Measurements from ENCODE around the gene MAN2A1. TPM values are rescaled to one million over a fixed set of nuclear protein-coding genes. Genes with fewer than 3 reads are reported as not detected.

MAN2A1 gene
- total RNA-seq, 1 experiment from 2014 or later = 51.0 TPM

GRCh38 chr5:109844695-109845094 lies 155.0 kb downstream of the MAN2A1 start:
- in situ Hi-C loops (cut with HindIII; ENCODE audit: low pct_unique_long_range_greater_than_20kb, low sequenced_read_pairs) (no loop called here), intact Hi-C loops (cut with micrococcal nuclease; ENCODE audit: unreplicated experiment) (no loop called here)
- H3K4me1 ChIP-seq (ENCODE audit: control insufficient read depth, insufficient read depth, low read length) = no peaks in the 10 kb centered on the region
- ATAC-seq = no peak
- DNase-seq (ENCODE audit: low read depth, low spot score) = no peak
- H3K4me3 ChIP-seq (ENCODE audit: low read depth in 2 of 2, low read length in 2 of 2) = no peak overlapping the region
- H3K9me3 ChIP-seq (ENCODE audit: control insufficient read depth, insufficient read depth, low read depth, low read length) = no peaks in the 10 kb centered on the region
- ChIA-PET CTCF (no interaction called here), POLR2A (no interaction called here)
- no TSS peak for BruUV-seq (replicated peaks)
- TF ChIP-seq, protein P1, sequence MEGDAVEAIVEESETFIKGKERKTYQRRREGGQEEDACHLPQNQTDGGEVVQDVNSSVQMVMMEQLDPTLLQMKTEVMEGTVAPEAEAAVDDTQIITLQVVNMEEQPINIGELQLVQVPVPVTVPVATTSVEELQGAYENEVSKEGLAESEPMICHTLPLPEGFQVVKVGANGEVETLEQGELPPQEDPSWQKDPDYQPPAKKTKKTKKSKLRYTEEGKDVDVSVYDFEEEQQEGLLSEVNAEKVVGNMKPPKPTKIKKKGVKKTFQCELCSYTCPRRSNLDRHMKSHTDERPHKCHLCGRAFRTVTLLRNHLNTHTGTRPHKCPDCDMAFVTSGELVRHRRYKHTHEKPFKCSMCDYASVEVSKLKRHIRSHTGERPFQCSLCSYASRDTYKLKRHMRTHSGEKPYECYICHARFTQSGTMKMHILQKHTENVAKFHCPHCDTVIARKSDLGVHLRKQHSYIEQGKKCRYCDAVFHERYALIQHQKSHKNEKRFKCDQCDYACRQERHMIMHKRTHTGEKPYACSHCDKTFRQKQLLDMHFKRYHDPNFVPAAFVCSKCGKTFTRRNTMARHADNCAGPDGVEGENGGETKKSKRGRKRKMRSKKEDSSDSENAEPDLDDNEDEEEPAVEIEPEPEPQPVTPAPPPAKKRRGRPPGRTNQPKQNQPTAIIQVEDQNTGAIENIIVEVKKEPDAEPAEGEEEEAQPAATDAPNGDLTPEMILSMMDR (IDR thresholded peaks at IDR 0.05) = no peak; the same call in 1 of the 2 replicates
- TF ChIP-seq REST (IDR thresholded peaks at IDR 0.05; ENCODE audit: insufficient read depth in 1 of 2, low read depth in 2 of 2, low read length in 1 of 2) (no peak), TCF7L2 (IDR thresholded peaks at IDR 0.05; ENCODE audit: low read depth, low read length) (no peak), SIN3A (IDR thresholded peaks at IDR 0.05; ENCODE audit: borderline replicate concordance, insufficient read depth, low read depth, low read length) (no peak), POLR2AphosphoS5 (IDR thresholded peaks at IDR 0.05; ENCODE audit: low read depth, low read length) (no peak)
- H3K27me3 ChIP-seq (ENCODE audit: control insufficient read depth, insufficient read depth, low read length) = no peaks in the 10 kb centered on the region
- H3K27ac ChIP-seq (ENCODE audit: low read length) = no peak overlapping the region
- H3K36me3 ChIP-seq (ENCODE audit: control insufficient read depth, insufficient read depth, low read length) = no peaks in the 10 kb centered on the region; the same call in 1 of the 2 replicates

GRCh38 chr5:109848130-109848529 lies 158.4 kb downstream of the MAN2A1 start:
- no peak overlapping the region for H3K4me3 ChIP-seq (ENCODE audit: low read depth in 2 of 2, low read length in 2 of 2)
- CTCF ChIA-PET = no interaction called here
- DNase-seq (ENCODE audit: low read depth, low spot score) (no peak), ATAC-seq (no peak)
- peaks cover 2% of the 10 kb centered on the region; the same call in 1 of the 2 replicates for H3K36me3 ChIP-seq (ENCODE audit: control insufficient read depth, insufficient read depth, low read length)
- H3K27me3 ChIP-seq (ENCODE audit: control insufficient read depth, insufficient read depth, low read length) = no peaks in the 10 kb centered on the region
- in situ Hi-C loops (cut with HindIII; ENCODE audit: low pct_unique_long_range_greater_than_20kb, low sequenced_read_pairs) = no loop called here
- no peak for TF ChIP-seq REST (IDR thresholded peaks at IDR 0.05; ENCODE audit: insufficient read depth in 1 of 2, low read depth in 2 of 2, low read length in 1 of 2)
- H3K9me3 ChIP-seq (ENCODE audit: control insufficient read depth, insufficient read depth, low read depth, low read length) = no peaks in the 10 kb centered on the region
- H3K4me1 ChIP-seq (ENCODE audit: control insufficient read depth, insufficient read depth, low read length) = no peaks in the 10 kb centered on the region
- no TSS peak for BruUV-seq (replicated peaks)
- POLR2A ChIA-PET = no interaction called here
- intact Hi-C loops (cut with micrococcal nuclease; ENCODE audit: unreplicated experiment) = no loop called here
- no peak overlapping the region for H3K27ac ChIP-seq (ENCODE audit: low read length)

All from Panc1 (cell line).